IMR-90 (cell line): ENCODE results near the gene HMCN1. TPM values are rescaled to one million over a fixed set of nuclear protein-coding genes. Genes with fewer than 3 reads are reported as not detected.

Experiments used
- ATAC-seq: fragments of 200-7000 bp; cut with Tn5 transposase; 2 replicates; pipeline ENCODE4 v1.9.1; 2020; ENCODE audit warnings: low read depth, mild to moderate bottlenecking, moderate library complexity
- BruUV-seq: library from RNA; stranded (reverse); fragments of 400-500 nt; replicated peaks from 2 replicates; lab custom pipeline; 2021; lab: Mats Ljungman, UMichigan
- CTCF ChIA-PET: fragments of 300-600 bp; formaldehyde crosslinking; extraction: SDS; loops from one replicate; lab custom pipeline; 2021; ENCODE audit warnings: antibody characterized with exemption; lab: Yijun Ruan, JAX
- POLR2A ChIA-PET: fragments of 300-600 bp; sonication (Branson Sonifier 250); formaldehyde crosslinking; loops from one replicate; lab custom pipeline; 2022; ENCODE audit warnings: antibody characterized with exemption; ENCODE audit not compliant: unreplicated experiment; lab: Charles Lee
- DNase-seq: peaks from one replicate; pipeline ENCODE4 v3.0.0; 2013
- H2AFZ ChIP-seq: replicated peaks from 2 replicates; pipeline ENCODE3; 2013; ENCODE audit warnings: low read length, mild to moderate bottlenecking; ENCODE audit not compliant: poor library complexity
- H2AK5ac ChIP-seq: 2 replicates; pipeline ENCODE4 v1.6.1; 2013; ENCODE audit warnings: low read depth, low read length, inconsistent platforms
- H2AK9ac ChIP-seq: replicated peaks from 2 replicates; pipeline ENCODE3; 2013; ENCODE audit warnings: mild to moderate bottlenecking, low read depth, low read length, moderate library complexity; ENCODE audit not compliant: poor library complexity
- H2BK120ac ChIP-seq: 2 replicates; pipeline ENCODE4 v1.6.1; 2013; ENCODE audit warnings: low read depth, low read length, inconsistent platforms
- H2BK15ac ChIP-seq: 3 replicates; pipeline ENCODE4 v1.6.1; 2013; ENCODE audit warnings: low read depth, low read length, inconsistent platforms
- H2BK20ac ChIP-seq: 2 replicates; pipeline ENCODE4 v1.6.1; 2013; ENCODE audit warnings: low read depth, mild to moderate bottlenecking, inconsistent platforms, low read length, moderate library complexity
- H2BK5ac ChIP-seq: 2 replicates; pipeline ENCODE4 v1.6.1; 2013; ENCODE audit warnings: mild to moderate bottlenecking, low read depth, low read length, inconsistent platforms; ENCODE audit not compliant: poor library complexity, severe bottlenecking
- H3K14ac ChIP-seq: replicated peaks from 2 replicates; pipeline ENCODE4 v1.6.1; 2013; ENCODE audit warnings: low read depth, low read length, inconsistent platforms
- H3K18ac ChIP-seq: 2 replicates; pipeline ENCODE4 v1.6.1; 2013; ENCODE audit warnings: low read depth, low read length, control low read depth
- H3K23ac ChIP-seq: 2 replicates; pipeline ENCODE4 v1.6.1; 2013; ENCODE audit warnings: low read depth, low read length, inconsistent platforms
- H3K27ac ChIP-seq: 2 replicates; pipeline ENCODE4 v1.5.1; 2013; ENCODE audit warnings: mild to moderate bottlenecking, control low read depth, low read length; ENCODE audit not compliant: insufficient read depth
- H3K27me3 ChIP-seq: 2 replicates; pipeline ENCODE4 v1.6.1; 2013; ENCODE audit warnings: low read length; ENCODE audit not compliant: control insufficient read depth, insufficient read depth
- H3K36me3 ChIP-seq: 2 replicates; pipeline ENCODE4 v1.6.1; 2013; ENCODE audit warnings: low read length, mixed read lengths; ENCODE audit not compliant: control insufficient read depth, insufficient read depth
- H3K4ac ChIP-seq: 2 replicates; pipeline ENCODE4 v1.6.1; 2013; ENCODE audit warnings: low read depth, low read length, inconsistent platforms
- H3K4me1 ChIP-seq: 2 replicates; pipeline ENCODE4 v1.6.1; 2013; ENCODE audit warnings: low read length, mixed read lengths; ENCODE audit not compliant: control insufficient read depth, insufficient read depth
- H3K4me2 ChIP-seq: 2 replicates; pipeline ENCODE4 v1.6.1; 2013; ENCODE audit warnings: low read depth, mild to moderate bottlenecking, control low read depth, low read length, moderate library complexity
- H3K4me3 ChIP-seq: 2 replicates; pipeline ENCODE4 v1.5.1; 2013; ENCODE audit warnings: low read depth, mild to moderate bottlenecking, control low read depth, low read length, moderate library complexity; ENCODE audit not compliant: insufficient read depth
- H3K56ac ChIP-seq: 2 replicates; pipeline ENCODE4 v1.6.1; 2013; ENCODE audit warnings: low read length, inconsistent platforms; ENCODE audit not compliant: insufficient read depth; ENCODE audit errors: extremely low read depth
- H3K79me1 ChIP-seq, 2 experiments: 2 replicates each; pipeline ENCODE4 v1.6.1; 2013; ENCODE audit warnings: low read length in 2 of 2, inconsistent platforms in 1 of 2, low read depth in 1 of 2
- H3K9ac ChIP-seq: 2 replicates; pipeline ENCODE4 v1.6.1; 2013; ENCODE audit warnings: low read depth, low read length, control low read depth
- H3K9me1 ChIP-seq: 2 replicates; pipeline ENCODE4 v1.6.1; 2013; ENCODE audit warnings: low read length, inconsistent platforms; ENCODE audit not compliant: insufficient read depth
- H3K9me3 ChIP-seq: 2 replicates; pipeline ENCODE4 v1.6.1; 2013; ENCODE audit warnings: low read length; ENCODE audit not compliant: control insufficient read depth, insufficient read depth
- H4K20me1 ChIP-seq: 2 replicates; pipeline ENCODE4 v1.6.1; 2013; ENCODE audit warnings: low read length, inconsistent platforms; ENCODE audit not compliant: insufficient read depth
- H4K5ac ChIP-seq: 2 replicates; pipeline ENCODE4 v1.6.1; 2013; ENCODE audit warnings: mild to moderate bottlenecking, low read depth, low read length, control low read depth
- H4K8ac ChIP-seq, 2 experiments: 2 replicates each; pipeline ENCODE4 v1.6.1; 2013; ENCODE audit warnings: low read depth in 2 of 2, low read length in 2 of 2, control low read depth in 1 of 2, inconsistent platforms in 1 of 2
- H4K91ac ChIP-seq: 2 replicates; pipeline ENCODE4 v1.6.1; 2013; ENCODE audit warnings: low read depth, low read length, inconsistent platforms; ENCODE audit not compliant: insufficient read depth
- BHLHE40 ChIP-seq: fragments of 150-350 bp; IDR thresholded peaks from 2 replicates; pipeline ENCODE4 v1.6.1; 2016; ENCODE audit warnings: mild to moderate bottlenecking, low read depth, low read length
- CEBPB ChIP-seq: IDR thresholded peaks from 2 replicates; pipeline ENCODE4 v1.6.1; 2012; ENCODE audit warnings: low read depth, low read length, improper control_type of control experiment
- CHD1 ChIP-seq: IDR thresholded peaks from 2 replicates; pipeline ENCODE4 v1.6.1; 2012; ENCODE audit warnings: low read depth, low read length, improper control_type of control experiment
- ELK1 ChIP-seq: fragments of 150-350 bp; IDR thresholded peaks from 2 replicates; pipeline ENCODE4 v1.6.1; 2016; ENCODE audit warnings: low read depth, mild to moderate bottlenecking, low read length, moderate library complexity, borderline replicate concordance
- FOS ChIP-seq: fragments of 150-350 bp; IDR thresholded peaks from 2 replicates; pipeline ENCODE4 v1.6.1; 2016; ENCODE audit warnings: low read depth, low read length
- MAFK ChIP-seq: IDR thresholded peaks from 2 replicates; pipeline ENCODE4 v1.6.1; 2012; ENCODE audit warnings: low read depth, low read length, improper control_type of control experiment
- MAZ ChIP-seq: IDR thresholded peaks from 2 replicates; pipeline ENCODE4 v1.6.1; 2012; ENCODE audit warnings: low read depth, mild to moderate bottlenecking, low read length, improper control_type of control experiment, moderate library complexity, borderline replicate concordance
- MXI1 ChIP-seq: IDR thresholded peaks from 2 replicates; pipeline ENCODE4 v1.6.1; 2012; ENCODE audit warnings: low read depth, mild to moderate bottlenecking, low read length, moderate library complexity, borderline replicate concordance
- NFE2L2 ChIP-seq: fragments of 150-350 bp; IDR thresholded peaks from 2 replicates; pipeline ENCODE4 v1.6.1; 2016; ENCODE audit warnings: low read depth, mild to moderate bottlenecking, low read length
- POLR2A ChIP-seq: IDR thresholded peaks from 2 replicates; pipeline ENCODE4 v1.6.1; 2012; ENCODE audit warnings: mild to moderate bottlenecking, low read depth, low read length
- RAD21 ChIP-seq: IDR thresholded peaks from 2 replicates; pipeline ENCODE4 v1.6.1; 2012; ENCODE audit warnings: low read length, improper control_type of control experiment
- RCOR1 ChIP-seq: IDR thresholded peaks from 2 replicates; pipeline ENCODE4 v1.6.1; 2012; ENCODE audit warnings: mild to moderate bottlenecking, low read length, improper control_type of control experiment; ENCODE audit not compliant: insufficient replicate concordance
- RFX5 ChIP-seq: IDR thresholded peaks from 2 replicates; pipeline ENCODE4 v1.8.0; 2012; ENCODE audit warnings: low read depth, mild to moderate bottlenecking, low read length, moderate library complexity
- SMC3 ChIP-seq: fragments of 150-350 bp; IDR thresholded peaks from 2 replicates; pipeline ENCODE4 v1.6.1; 2016; ENCODE audit warnings: low read depth, mild to moderate bottlenecking, antibody characterized with exemption, low read length, moderate library complexity
- USF2 ChIP-seq: fragments of 150-350 bp; IDR thresholded peaks from 2 replicates; pipeline ENCODE4 v1.6.1; 2017; ENCODE audit warnings: mild to moderate bottlenecking, antibody characterized with exemption, low read length, low read depth
- WGBS, 2 experiments: methylation state at CpG; one replicate each; pipeline versions ENCODE4 v1.1.5 to v1.1.7; 2013; ENCODE audit warnings: missing lambda C conversion rate in 2 of 2; ENCODE audit not compliant: insufficient read length in 1 of 2; ENCODE audit errors: extremely low coverage in 2 of 2; 5-methylcytosine and 5-hydroxymethylcytosine counted together
- dilution Hi-C: fragments of 300-500 bp; cut with HindIII; formaldehyde crosslinking; loops from one replicate; pipeline ENCODE4 v1.14.3; 2018; ENCODE audit warnings: low sequenced_read_pairs; ENCODE audit not compliant: unreplicated experiment
- in situ Hi-C: fragments of 300-500 bp; cut with MboI; formaldehyde crosslinking; loops from 3 replicates; pipeline ENCODE4 v1.14.3; 2019; ENCODE audit warnings: low sequenced_read_pairs, inconsistent platforms, mixed read lengths
- intact Hi-C: fragments of 100-400 bp; cut with micrococcal nuclease; formaldehyde crosslinking; loops from 2 replicates; pipeline ENCODE4 v1.10.0; 2022
- polyA plus RNA-seq, 3 experiments: library from polyadenylated mRNA; depleted of rRNA; stranded (reverse); fragments of >200 nt; gene quantifications; 2 replicates each; pipeline ENCODE4 v1.2.3, GENCODE V29; 2012; ENCODE audit warnings: low replicate concordance in 1 of 3
- total RNA-seq: library from RNA; depleted of rRNA; stranded (reverse); fragments of >200 nt; gene quantifications from 2 replicates; pipeline ENCODE4 v1.2.3, GENCODE V29; 2012
- TF ChIP-seq, protein P1 (sequence below): conservative IDR thresholded peaks from 2 replicates; pipeline ENCODE4 v1.5.1; 2012; ENCODE audit warnings: mild to moderate bottlenecking, low read depth, low read length, improper control_type of control experiment

HMCN1 gene
- total and polyA plus RNA-seq, 2 of the 4 experiments (the other 2 are of a cell fraction) = 6.1 to 11.7 TPM

DNA sequence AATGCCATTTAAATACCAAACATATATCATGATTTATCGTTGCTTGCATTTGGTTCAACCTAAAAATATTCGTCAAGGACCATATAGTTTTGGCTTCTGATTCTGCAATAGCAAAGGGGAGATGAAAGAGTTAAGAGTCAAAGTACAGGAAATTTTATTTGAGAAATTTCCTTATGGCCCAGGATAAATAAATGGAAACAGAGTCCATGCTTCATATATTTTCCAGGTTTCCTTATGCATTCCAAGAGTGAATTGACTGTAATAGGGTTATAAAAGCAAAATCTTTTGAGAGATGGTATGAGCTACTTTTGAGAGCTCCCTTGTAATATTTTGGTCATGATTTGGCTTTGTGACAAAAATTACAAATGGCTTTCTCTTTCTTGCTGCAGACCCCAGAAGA lies 140.1 kb downstream of the HMCN1 start:
- BruUV-seq = no TSS peak
- intact Hi-C loops (no loop called here), dilution Hi-C loops (no loop called here), in situ Hi-C loops (no loop called here)
- Histone ChIP-seq H3K56ac (no peak overlapping the region), H4K8ac (no peak overlapping the region), H3K9me3 (no peaks in the 10 kb centered on the region), H2AK9ac (no peak overlapping the region), H3K27me3 (no peaks in the 10 kb centered on the region), H2BK5ac (no peak overlapping the region), H3K36me3 (no peaks in the 10 kb centered on the region), H3K23ac (no peak overlapping the region), H3K4me1 (no peaks in the 10 kb centered on the region), H4K91ac (no peak overlapping the region), H4K5ac (no peak overlapping the region), H4K20me1 (no peaks in the 10 kb centered on the region), H2BK20ac (no peak overlapping the region), H3K4ac (no peak overlapping the region), H2BK120ac (no peak overlapping the region), H3K9ac (no peak overlapping the region), H3K9me1 (no peaks in the 10 kb centered on the region), H3K18ac (no peak overlapping the region), H3K14ac (no peak overlapping the region), H2BK15ac (no peak overlapping the region), H2AK5ac (no peak overlapping the region), H3K79me1 (no peaks in the 10 kb centered on the region), H2AFZ (no peak overlapping the region), H3K4me2 (no peak overlapping the region), H3K4me3 (no peak overlapping the region), H3K27ac (no peak overlapping the region)
- ATAC-seq (no peak), DNase-seq (no peak)
- POLR2A ChIA-PET = no interaction called here
- WGBS, 2 experiments = 100% methylated on average over 2 of the region's 2 CpGs; no CpG with 5 or more reads in 1 of the 2 experiments
- CTCF ChIA-PET = no interaction called here
- no peak for TF ChIP-seq NFE2L2
- TF ChIP-seq USF2 = no peak
- no peak for TF ChIP-seq BHLHE40
- TF ChIP-seq SMC3 = no peak
- no peak for TF ChIP-seq POLR2A
- no peak for TF ChIP-seq RCOR1
- no peak for TF ChIP-seq CHD1
- no peak for TF ChIP-seq MXI1
- TF ChIP-seq FOS = no peak
- no peak for TF ChIP-seq MAFK
- TF ChIP-seq MAZ = no peak
- TF ChIP-seq CEBPB = no peak
- TF ChIP-seq RFX5 = no peak
- no peak for TF ChIP-seq RAD21
- no peak for TF ChIP-seq ELK1
- TF ChIP-seq, protein P1, sequence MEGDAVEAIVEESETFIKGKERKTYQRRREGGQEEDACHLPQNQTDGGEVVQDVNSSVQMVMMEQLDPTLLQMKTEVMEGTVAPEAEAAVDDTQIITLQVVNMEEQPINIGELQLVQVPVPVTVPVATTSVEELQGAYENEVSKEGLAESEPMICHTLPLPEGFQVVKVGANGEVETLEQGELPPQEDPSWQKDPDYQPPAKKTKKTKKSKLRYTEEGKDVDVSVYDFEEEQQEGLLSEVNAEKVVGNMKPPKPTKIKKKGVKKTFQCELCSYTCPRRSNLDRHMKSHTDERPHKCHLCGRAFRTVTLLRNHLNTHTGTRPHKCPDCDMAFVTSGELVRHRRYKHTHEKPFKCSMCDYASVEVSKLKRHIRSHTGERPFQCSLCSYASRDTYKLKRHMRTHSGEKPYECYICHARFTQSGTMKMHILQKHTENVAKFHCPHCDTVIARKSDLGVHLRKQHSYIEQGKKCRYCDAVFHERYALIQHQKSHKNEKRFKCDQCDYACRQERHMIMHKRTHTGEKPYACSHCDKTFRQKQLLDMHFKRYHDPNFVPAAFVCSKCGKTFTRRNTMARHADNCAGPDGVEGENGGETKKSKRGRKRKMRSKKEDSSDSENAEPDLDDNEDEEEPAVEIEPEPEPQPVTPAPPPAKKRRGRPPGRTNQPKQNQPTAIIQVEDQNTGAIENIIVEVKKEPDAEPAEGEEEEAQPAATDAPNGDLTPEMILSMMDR = no peak
